CD4-positive, alpha-beta T cell (primary cell): ENCODE data around the gene C4orf50. TPM values are rescaled to one million over a fixed set of nuclear protein-coding genes. Genes with fewer than 3 reads are reported as not detected.
"Not testable (repeated sequence)": the region's sequence is repeated elsewhere in the genome, so short reads cannot be mapped to it uniquely, and the experiment has no call there.

Experiments used
- ATAC-seq: fragments of 200-7000 bp; cut with Tn5 transposase; one replicate; pipeline ENCODE4 v1.10.0; 2022; ENCODE audit warnings: mild to moderate bottlenecking; ENCODE audit not compliant: poor library complexity
- CTCF ChIA-PET: fragments of 350-600 bp; sonication (Branson Sonifier 250); formaldehyde crosslinking; loops from one replicate; lab custom pipeline; 2021; ENCODE audit warnings: antibody characterized with exemption, inconsistent platforms; lab: Charles Lee
- POLR2A ChIA-PET: fragments of 350-600 bp; sonication (Branson Sonifier 250); formaldehyde crosslinking; loops from one replicate; lab custom pipeline; 2021; ENCODE audit warnings: antibody characterized with exemption, inconsistent platforms; lab: Charles Lee
- DNase-seq, 14 experiments: peaks; one replicate each; pipeline ENCODE4 v3.0.0-alpha.2; 2013 to 2020; ENCODE audit warnings: mixed read lengths in 2 of 14
- H3K27ac ChIP-seq, 2 donors: one replicate each; pipeline versions ENCODE4 v1.5.1 to v1.7.0; 2013; ENCODE audit warnings: low read length in 2 of 2, low read depth in 1 of 2, mild to moderate bottlenecking in 1 of 2
- H3K27me3 ChIP-seq, 2 experiments: 1 replicate in 1 of 2; 2 replicates in 1 of 2; pipeline versions ENCODE4 v1.6.1 to v1.7.0; 2013; ENCODE audit warnings: low read length in 2 of 2, control low read depth in 1 of 2, mild to moderate bottlenecking in 1 of 2, moderate library complexity in 1 of 2; ENCODE audit not compliant: insufficient read depth in 2 of 2, control insufficient read depth in 1 of 2
- H3K36me3 ChIP-seq: one replicate; pipeline ENCODE4 v1.6.1; 2013; ENCODE audit warnings: low read length, control low read depth; ENCODE audit not compliant: insufficient read depth
- H3K4me1 ChIP-seq: one replicate; pipeline ENCODE4 v1.6.1; 2013; ENCODE audit warnings: low read length, control low read depth; ENCODE audit not compliant: insufficient read depth
- H3K4me3 ChIP-seq: one replicate; pipeline ENCODE4 v1.5.1; 2013; ENCODE audit warnings: mild to moderate bottlenecking, low read length, moderate library complexity
- H3K9me3 ChIP-seq, 2 experiments: 1 replicate in 1 of 2; 2 replicates in 1 of 2; pipeline versions ENCODE4 v1.6.1 to v1.7.0; 2013; ENCODE audit warnings: low read length in 2 of 2, mild to moderate bottlenecking in 2 of 2, control low read depth in 1 of 2, moderate library complexity in 1 of 2; ENCODE audit not compliant: control insufficient read depth in 1 of 2, insufficient read depth in 1 of 2
- H3K27ac Mint-ChIP-seq: one replicate; pipeline ENCODE4 v1.8.0; 2020; ENCODE audit warnings: mixed read lengths
- H3K27me3 Mint-ChIP-seq: one replicate; pipeline ENCODE4 v1.8.0; 2021; ENCODE audit warnings: mixed read lengths
- H3K36me3 Mint-ChIP-seq: one replicate; pipeline ENCODE4 v1.8.0; 2021; ENCODE audit warnings: low read depth, mixed read lengths
- H3K4me1 Mint-ChIP-seq: one replicate; pipeline ENCODE4 v1.8.0; 2021; ENCODE audit warnings: low read depth, mixed read lengths
- H3K4me3 Mint-ChIP-seq: one replicate; pipeline ENCODE4 v1.8.0; 2020; ENCODE audit warnings: mild to moderate bottlenecking, mixed read lengths
- H3K9me3 Mint-ChIP-seq: one replicate; pipeline ENCODE4 v1.8.0; 2020; ENCODE audit warnings: mixed read lengths
- intact Hi-C, 2 experiments: fragments of 100-400 bp; cut with DNase I in 1 of 2; cut with micrococcal nuclease in 1 of 2; formaldehyde crosslinking; loops; one replicate each; pipeline versions ENCODE4 v1.15.1 to v1.9.0; 2023 to 2025; cut with DNase I, micrococcal nuclease
- total RNA-seq, 174 experiments: library from RNA in 2 of 174; stranded (reverse) in 2 of 174; gene quantifications; one replicate each; pipeline ENCODE4 v1.2.3 and lab custom pipeline; 2021 to 2026
- TF ChIP-seq, protein P1 (sequence below): fragments of 200-600 bp; IDR thresholded peaks from one replicate; pipeline ENCODE4 v1.8.0; 2022; ENCODE audit warnings: antibody characterized with exemption, mild to moderate bottlenecking

The C4orf50 gene
- total RNA-seq, 2 experiments from 2014 or later = 0.16 to 0.20 TPM

DNA sequence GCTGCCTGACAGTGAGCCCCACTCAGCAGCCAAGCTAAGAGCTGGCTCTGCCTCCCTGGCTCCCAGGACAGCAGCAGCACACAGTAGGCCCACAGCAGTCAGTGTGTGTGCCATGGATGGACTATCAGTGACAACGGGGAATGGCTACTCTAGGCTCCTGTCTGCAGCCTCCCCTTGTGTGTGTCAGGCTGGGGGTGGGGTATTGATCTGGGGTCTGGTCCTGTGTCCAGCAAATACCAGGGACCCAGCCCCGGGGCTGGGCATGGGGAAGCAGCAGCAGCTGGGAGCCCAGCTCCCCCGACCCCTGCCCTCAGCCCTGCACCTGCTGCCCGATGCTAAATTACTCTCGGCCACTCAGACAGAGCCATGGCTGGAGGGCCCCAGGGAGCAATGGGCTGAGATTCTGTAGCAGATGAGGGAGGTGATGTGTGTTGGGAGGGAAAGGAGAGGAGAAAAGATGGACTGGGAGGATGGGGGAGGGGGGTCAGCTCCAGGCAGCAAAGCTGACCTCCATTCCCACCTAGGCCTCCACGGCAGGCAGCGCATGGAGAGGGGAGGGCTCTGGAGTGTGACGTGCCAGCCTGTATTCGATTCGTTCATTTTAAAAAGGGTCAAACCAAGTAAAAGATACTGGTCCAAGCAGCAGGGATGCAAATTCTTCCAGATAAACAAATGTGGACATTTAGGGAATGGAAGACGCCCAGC lies 64.0 kb downstream of the C4orf50 start:
- TF ChIP-seq, protein P1, sequence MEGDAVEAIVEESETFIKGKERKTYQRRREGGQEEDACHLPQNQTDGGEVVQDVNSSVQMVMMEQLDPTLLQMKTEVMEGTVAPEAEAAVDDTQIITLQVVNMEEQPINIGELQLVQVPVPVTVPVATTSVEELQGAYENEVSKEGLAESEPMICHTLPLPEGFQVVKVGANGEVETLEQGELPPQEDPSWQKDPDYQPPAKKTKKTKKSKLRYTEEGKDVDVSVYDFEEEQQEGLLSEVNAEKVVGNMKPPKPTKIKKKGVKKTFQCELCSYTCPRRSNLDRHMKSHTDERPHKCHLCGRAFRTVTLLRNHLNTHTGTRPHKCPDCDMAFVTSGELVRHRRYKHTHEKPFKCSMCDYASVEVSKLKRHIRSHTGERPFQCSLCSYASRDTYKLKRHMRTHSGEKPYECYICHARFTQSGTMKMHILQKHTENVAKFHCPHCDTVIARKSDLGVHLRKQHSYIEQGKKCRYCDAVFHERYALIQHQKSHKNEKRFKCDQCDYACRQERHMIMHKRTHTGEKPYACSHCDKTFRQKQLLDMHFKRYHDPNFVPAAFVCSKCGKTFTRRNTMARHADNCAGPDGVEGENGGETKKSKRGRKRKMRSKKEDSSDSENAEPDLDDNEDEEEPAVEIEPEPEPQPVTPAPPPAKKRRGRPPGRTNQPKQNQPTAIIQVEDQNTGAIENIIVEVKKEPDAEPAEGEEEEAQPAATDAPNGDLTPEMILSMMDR = no peak
- DNase-seq (no peak), ATAC-seq (no peak)
- intact Hi-C loops = no loop called here
- Histone ChIP-seq H3K4me1 (no peaks in the 10 kb centered on the region), H3K4me3 (no peak overlapping the region), H3K27me3 (no peaks in the 10 kb centered on the region), H3K36me3 (no peaks in the 10 kb centered on the region), H3K27ac (no peak overlapping the region), H3K9me3 (peaks cover 0 to 18% of the 10 kb centered on the region in 2 experiments)
- Mint-ChIP-seq H3K4me1 (no peaks in the 10 kb centered on the region), H3K27ac (no peak overlapping the region), H3K27me3 (peaks cover 15% of the 10 kb centered on the region), H3K36me3 (no peaks in the 10 kb centered on the region), H3K9me3 (peaks cover 4% of the 10 kb centered on the region), H3K4me3 (no peak overlapping the region)
- ChIA-PET POLR2A (no interaction called here), CTCF (no interaction called here)

DNA sequence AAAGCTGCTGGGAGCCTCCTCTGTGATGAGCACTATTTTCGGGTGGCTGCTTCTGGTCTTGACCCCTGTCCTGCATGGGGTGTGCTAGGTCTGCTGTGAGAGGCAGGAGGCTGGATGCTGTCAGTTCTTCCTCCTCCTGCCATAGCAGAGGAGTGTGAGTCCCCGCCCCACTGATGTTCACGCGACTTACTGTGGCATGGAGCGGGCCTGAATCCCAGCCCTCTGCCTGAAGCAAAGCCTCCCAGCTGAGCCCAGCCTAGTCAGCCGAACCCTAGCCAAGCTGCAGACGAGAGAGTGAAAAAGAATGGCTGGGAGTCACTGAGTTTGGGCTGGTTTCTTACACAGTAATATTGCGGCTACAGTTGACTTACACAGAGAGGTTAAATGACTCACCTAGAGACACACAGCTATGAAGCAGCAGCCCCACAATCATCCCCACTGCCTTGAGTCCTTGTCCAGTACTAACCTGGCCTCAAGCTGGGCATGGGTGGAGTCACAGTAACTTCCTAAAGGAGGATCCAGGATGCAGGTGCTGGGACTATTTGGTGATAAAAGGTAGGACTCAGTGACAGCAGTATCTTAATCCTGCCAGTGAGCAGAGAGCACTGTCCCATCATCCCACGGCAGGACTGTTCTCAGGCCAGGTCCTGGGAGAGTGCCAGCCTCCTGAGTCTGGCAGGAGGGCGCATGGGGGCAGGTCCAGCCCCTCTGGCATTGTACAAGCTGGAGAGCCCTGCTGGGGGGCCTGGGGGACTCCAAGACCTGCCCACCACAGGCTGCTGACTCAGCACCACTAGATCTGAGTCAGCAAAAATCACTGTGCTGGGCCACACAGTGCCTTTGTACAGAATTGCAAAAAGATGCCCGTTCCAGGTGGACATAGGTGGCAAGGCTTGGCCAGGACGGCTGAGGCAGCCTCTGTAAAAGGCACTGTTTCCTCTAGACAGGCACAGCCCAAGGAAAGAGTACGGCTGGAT lies 65.0 kb downstream of the C4orf50 start:
- Mint-ChIP-seq H3K36me3 (no peaks in the 10 kb centered on the region), H3K4me1 (no peaks in the 10 kb centered on the region), H3K27me3 (peaks cover 17% of the 10 kb centered on the region), H3K27ac (no peak overlapping the region), H3K9me3 (peaks cover 4% of the 10 kb centered on the region), H3K4me3 (no peak overlapping the region)
- DNase-seq (no peak), ATAC-seq (no peak)
- H3K27ac ChIP-seq = no peak overlapping the region
- H3K27me3 ChIP-seq = no peaks in the 10 kb centered on the region
- ChIA-PET POLR2A (no interaction called here), CTCF (no interaction called here)
- no peak overlapping the region for H3K4me3 ChIP-seq
- H3K4me1 ChIP-seq = no peaks in the 10 kb centered on the region
- no peaks in the 10 kb centered on the region for H3K36me3 ChIP-seq
- TF ChIP-seq, protein P1 = no peak
- H3K9me3 ChIP-seq = peaks cover 0 to 18% of the 10 kb centered on the region in 2 experiments
- intact Hi-C loops = no loop called here

DNA sequence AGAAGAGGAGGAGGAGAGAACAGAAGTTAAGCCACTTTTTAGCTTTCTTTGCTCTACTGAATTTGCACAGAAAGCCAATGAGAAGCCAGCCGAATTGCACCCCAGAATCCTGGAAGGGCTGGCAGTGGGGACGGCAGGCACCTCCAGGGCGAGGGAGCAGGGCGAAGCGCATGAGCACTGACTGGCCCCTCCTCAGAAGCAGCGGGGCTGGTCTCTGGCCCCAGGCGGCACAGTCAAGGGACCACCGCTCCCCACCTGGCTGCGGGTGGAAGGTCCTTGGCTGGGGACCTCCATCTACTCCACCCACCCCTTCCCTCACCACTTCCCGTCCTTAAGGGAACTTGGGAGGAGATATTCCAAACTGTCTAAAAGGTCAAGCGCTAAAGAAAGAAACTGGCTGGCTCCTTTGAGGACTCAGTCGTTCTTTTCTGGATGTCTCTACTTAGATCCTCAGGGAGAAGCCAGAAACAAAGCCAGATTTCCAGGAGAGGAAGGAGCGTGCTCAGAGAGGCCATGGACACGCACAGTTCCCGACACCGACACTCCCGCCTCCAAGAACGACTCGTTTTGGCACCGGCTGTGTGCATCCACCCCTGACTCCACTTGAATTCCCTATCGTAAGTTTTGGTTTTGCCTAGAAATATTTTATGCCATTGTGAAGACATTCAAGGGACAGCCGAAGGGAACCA lies 65.8 kb downstream of the C4orf50 start:
- POLR2A ChIA-PET = no interaction called here
- H3K4me3 Mint-ChIP-seq = no peak overlapping the region
- peaks cover 0 to 24% of the 10 kb centered on the region in 2 experiments for H3K9me3 ChIP-seq
- H3K36me3 Mint-ChIP-seq = no peaks in the 10 kb centered on the region
- ATAC-seq (no peak), DNase-seq (no peak)
- H3K27me3 ChIP-seq = no peaks in the 10 kb centered on the region
- H3K4me3 ChIP-seq = no peak overlapping the region
- CTCF ChIA-PET = no interaction called here
- no peaks in the 10 kb centered on the region for H3K36me3 ChIP-seq
- no peak overlapping the region for H3K27ac Mint-ChIP-seq
- H3K9me3 Mint-ChIP-seq = peaks cover 4% of the 10 kb centered on the region
- no peak overlapping the region for H3K27ac ChIP-seq
- H3K27me3 Mint-ChIP-seq = peaks cover 17% of the 10 kb centered on the region
- TF ChIP-seq, protein P1 = no peak
- no peaks in the 10 kb centered on the region for H3K4me1 ChIP-seq
- intact Hi-C loops = no loop called here
- no peaks in the 10 kb centered on the region for H3K4me1 Mint-ChIP-seq

DNA sequence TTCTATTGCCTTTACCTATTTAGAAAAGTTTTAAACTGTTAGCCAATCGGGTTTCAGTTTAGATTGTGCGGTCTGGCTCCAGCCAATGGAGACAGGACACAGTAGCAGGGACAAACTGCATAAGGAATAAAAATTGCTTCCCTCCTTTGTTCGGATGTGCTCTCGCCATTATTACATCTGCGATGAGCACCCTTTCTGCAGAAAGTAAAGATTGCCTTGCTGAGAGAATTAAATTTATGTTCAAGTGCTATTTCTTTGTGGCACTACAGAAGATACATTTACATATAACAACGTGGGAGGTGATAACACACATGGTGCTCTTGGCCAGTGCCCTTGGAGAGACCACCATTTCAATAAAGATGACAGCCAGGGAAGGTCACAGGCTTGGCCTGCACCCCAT lies 71.6 kb downstream of the C4orf50 start:
- intact Hi-C loops, H3K36me3 Mint-ChIP-seq, H3K4me3 Mint-ChIP-seq, H3K27me3 ChIP-seq, H3K27ac Mint-ChIP-seq, H3K4me3 ChIP-seq, CTCF ChIA-PET, ATAC-seq, POLR2A ChIA-PET, H3K4me1 Mint-ChIP-seq, H3K36me3 ChIP-seq, H3K27ac ChIP-seq, DNase-seq, H3K4me1 ChIP-seq: not testable (repeated sequence)
- peaks cover 25% of the 10 kb centered on the region for H3K27me3 Mint-ChIP-seq
- H3K9me3 ChIP-seq = peaks cover 0 to 25% of the 10 kb centered on the region in 2 experiments
- peaks cover 10% of the 10 kb centered on the region for H3K9me3 Mint-ChIP-seq
